ENCODE results near the gene CFAP74.
"Not testable (repeated sequence)": the region's sequence is repeated elsewhere in the genome, so short reads cannot be mapped to it uniquely, and the experiment has no call there.

CFAP74 gene

DNA sequence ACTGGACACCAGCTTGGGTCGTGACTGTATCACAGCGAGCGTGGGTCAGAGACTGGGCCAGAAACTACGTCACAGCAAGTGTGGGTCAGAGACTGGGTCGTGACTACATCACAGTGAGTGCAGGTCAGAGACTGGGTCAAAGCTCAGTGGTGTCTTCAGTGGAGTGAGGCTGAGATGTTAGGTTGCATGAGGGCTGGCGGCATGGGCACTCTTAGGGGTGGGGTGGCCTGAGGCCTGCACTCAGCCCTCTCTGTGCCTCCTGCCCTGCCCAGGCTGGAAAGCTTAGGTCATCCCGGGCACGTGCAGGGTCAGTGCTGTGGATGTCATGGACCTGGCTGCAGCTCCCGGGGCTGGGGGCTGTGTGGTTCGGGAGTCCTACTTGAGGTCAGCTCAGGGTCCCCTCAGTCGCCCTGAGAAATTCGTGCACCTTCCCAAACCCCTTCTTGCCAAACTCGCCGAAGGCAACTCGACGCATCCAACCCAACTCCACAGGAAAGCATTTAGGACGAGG lies 19.0 kb downstream of the CFAP74 start:
- no peak for DNase-seq

DNA sequence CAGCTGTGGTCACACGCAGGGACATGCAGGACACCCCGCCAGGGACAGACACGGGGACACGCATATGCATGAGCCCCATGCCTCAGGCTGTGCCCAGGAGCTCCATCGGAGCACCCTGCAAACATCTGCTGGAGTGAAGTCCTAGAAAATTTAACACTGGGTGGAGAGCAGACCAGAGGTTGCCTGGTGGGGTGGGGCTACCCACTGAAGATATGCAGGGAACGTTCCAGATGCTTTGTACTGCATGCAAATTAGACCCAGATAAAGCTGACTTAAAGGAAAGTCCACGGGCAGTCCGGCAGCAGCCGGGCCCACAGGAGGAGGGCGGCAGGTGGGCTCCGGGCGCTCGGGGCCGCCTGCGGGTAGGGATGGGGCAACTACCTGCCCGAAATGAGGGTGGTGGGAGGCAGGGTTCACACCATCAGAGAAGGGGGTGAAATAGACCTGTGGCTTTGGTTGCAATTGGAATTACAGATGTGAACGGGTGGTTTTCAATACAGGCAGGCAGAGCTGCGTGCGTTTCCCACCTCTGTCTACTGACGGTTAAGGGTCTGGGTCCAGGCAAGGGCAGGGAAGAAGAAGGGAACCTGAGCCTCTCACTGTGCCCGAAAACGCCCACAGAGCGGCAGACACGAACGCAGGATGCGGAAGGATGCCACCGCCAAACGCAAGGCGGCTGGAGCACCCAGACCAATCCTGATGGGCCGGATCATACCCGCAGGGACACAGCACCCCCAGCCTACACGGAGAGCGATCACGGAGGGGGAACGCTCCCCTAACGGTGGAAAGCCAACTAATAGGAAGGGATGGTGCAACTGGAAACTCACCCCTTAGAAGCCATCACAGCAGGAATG lies 21.0 kb downstream of the CFAP74 start:
- DNase-seq = no peak

DNA sequence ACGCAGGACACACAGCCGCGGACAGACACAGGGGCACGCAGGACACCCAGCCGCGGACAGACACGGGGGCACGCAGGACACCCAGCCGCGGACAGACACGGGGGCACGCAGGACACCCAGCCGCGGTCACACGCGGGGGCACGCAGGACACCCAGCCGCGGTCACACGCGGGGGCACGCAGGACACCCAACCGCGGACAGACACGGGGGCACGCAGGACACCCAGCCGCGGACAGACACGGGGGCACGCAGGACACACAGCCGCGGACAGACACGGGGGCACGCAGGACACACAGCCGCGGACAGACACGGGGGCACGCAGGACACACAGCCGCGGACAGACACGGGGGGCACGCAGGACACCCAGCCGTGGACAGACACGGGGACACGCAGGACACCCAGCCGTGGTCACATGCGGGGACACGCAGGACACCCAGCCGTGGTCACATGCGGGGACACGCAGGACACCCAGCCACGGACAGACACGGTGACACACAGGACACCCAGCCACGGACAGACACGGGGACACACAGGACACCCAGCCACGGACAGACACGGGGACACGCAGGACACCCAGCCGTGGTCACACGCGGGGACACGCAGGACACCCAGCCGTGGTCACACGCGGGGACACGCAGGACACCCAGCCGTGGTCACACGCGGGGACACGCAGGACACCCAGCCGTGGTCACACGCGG lies 21.8 kb downstream of the CFAP74 start:
- DNase-seq = not testable (repeated sequence)

DNA sequence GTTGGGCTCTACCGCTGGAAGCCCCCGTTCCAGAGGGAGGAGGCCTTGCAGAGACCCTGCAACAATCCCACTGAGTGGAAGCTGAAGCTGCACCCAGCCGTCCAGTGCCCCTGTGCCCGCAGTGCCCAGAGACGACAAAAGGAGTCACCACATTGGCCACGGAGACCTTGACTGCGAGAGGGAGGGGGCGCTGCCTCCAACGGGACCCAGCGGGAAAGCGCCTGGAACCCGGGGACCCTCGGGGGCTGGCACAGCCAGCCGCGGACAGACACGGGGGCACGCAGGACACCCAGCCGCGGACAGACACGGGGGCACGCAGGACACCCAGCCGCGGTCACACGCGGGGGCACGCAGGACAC lies 22.5 kb downstream of the CFAP74 start:
- DNase-seq = no peak

DNA sequence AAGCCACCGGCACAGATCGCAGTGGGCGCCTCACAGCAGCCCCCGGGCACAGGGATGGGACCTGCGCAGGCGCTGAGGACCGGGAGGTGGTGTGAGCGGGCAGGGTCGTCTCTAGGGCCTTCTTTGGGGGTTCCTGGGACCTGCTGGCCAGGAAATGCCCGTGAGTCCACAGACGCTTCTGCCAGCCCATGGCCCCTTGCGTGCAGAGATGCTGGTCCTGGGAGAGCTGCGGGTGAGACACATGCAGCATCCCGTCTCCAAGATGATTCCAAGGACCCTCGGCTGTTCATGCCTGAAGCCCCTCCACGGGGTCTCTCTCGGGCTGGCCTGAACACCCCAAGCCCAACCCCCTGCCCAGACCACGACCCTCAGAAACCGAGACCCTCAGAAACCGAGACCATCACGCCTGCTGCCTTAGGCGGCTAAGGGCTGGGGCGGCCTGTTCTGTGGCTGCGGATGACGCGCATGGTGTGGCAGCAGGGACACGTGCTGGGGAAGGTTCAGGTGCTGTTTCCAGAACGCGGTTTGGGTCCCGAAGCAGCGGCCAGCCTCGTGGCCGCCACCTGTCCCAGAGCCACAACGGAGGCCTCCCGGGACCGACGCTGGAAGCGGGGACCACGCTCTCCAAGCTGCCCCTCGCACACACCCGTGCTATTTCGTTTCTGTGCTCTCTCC lies 23.0 kb downstream of the CFAP74 start:
- DNase-seq = no peak

DNA sequence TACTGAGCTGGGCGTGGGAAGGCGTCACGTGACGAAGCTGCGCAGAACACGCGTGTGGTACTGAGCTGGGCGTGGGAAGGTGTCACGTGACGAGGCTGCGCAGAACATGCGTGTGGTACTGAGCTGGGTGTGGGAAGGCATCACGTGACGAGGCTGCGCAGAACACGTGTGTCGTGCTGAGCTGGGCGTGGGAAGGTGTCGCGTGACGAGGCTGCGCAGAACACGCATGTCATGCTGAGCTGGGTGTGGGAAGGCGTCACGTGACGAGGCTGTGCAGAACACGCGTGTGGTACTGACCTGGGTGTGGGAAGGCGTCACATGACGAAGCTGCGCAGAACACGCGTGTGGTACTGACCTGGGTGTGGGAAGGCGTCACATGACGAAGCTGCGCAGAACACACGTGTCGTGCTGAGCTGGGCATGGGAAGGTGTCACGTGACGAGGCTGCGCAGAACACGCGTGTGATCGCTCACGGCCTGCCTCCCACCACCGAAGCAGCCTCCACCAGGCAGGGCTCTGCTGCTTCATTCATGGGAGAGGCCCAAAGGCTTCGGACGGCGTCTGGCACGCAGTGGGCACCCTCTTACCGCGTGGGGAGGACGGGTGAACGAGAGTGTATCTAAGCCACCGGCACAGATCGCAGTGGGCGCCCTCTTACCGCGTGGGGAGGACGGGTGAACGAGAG lies 24.0 kb downstream of the CFAP74 start:
- DNase-seq = no peak

DNA sequence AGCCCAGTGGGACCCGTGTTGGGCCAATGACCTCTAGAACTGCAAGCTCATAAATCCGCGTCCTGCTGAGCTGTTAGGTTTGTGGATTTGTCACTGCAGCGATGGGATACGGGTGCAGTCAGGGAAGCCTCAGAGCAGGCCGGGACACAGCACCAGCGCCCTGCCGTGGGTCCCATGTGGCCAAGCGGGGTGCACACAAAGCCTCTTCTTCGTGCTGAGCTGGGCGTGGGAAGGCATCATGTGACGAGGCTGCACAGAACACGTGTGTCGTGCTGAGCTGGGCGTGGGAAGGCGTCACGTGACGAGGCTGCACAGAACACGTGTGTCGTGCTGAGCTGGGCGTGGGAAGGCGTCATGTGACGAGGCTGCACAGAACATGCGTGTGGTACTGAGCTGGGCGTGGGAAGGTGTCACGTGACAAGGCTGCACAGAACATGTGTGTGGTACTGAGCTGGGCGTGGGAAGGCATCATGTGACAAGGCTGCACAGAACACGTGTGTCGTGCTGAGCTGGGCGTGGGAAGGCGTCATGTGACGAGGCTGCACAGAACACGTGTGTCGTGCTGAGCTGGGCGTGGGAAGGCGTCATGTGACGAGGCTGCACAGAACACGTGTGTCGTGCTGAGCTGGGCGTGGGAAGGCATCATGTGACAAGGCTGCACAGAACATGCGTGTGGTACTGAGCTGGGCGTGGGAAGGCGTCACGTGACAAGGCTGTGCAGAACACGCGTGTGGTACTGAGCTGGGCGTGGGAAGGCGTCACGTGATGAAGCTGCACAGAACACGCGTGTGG lies 24.7 kb downstream of the CFAP74 start:
- not testable (repeated sequence) for DNase-seq

DNA sequence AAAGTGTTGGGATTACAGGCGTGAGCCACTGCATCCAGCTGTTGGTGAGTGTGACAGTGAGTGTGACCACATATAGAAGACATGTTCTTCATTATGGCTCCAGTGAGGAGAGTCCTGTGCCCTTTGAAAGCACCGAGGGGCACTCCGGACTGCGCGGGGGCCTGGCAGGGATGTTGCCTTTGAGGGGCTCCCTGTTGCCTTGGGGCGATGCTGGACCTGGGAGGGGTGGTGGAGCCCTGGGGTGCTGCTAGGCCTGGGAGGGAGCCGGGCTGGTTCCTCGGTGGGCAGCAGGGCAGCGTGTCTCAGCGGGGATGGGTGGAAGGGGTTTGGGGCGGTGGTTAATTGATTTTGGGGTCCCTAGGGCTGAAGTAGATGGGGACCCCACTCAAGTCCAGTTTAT lies 25.5 kb downstream of the CFAP74 start:
- DNase-seq = no peak

DNA sequence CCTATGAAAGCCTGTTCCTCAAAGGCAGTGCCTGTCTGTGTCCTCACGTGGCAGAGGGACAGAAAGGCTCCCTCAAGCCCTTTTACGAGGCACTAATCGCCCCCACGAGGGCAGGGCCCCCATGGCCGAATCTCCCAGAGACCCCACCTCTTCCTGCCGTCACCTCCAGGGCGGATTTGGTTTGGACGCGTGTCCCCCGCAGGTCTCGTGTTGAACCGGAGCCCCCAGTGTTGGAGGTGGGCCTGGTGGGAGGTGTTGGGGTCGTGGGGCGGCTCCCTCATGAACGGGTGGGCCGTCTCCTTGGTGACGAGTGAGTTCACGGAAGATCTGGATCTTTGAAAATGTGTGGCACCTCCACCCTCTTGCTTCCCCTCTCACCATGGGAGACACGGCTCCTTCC lies 27.6 kb downstream of the CFAP74 start:
- no peak for DNase-seq

DNA sequence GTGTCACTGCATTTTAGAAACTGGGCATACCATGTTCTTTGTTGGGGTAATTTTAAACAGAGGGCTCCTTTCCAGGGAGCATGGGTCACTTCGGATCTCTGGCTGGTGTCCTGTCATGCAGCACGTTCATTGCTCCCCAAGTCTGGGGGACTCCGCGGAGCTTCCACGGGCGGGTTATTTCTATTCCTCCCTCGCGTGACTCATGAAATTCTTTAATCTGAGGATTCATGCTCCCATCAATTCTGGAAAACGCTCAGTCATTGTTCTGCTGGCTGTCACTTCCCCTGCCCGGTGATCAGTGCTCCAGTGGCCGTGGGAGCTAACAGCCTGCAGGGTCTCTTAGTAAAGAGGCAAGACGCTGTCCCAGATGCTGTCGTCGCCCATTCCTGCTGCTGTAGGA lies 28.1 kb downstream of the CFAP74 start:
- no peak for DNase-seq

DNA sequence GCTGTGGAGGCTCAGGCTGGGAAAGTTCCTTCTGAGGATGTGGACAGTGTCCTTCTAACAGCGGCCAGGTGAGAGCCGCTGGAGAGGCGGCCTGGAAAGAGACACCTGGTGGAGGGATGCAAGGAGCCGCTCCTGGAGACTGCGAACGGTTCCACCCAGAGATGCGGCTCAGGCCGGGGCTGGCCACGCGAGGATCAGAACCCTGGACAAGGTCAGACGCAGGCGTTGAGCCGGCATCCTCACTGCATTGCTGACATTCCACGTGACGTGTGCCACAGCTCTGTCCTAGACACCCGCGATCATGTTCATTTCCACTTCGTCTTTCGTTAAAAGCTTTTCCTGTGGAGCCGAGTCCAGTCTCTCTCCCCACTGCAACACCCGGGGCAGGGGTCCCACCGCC lies 28.8 kb downstream of the CFAP74 start:
- no peak for DNase-seq

DNA sequence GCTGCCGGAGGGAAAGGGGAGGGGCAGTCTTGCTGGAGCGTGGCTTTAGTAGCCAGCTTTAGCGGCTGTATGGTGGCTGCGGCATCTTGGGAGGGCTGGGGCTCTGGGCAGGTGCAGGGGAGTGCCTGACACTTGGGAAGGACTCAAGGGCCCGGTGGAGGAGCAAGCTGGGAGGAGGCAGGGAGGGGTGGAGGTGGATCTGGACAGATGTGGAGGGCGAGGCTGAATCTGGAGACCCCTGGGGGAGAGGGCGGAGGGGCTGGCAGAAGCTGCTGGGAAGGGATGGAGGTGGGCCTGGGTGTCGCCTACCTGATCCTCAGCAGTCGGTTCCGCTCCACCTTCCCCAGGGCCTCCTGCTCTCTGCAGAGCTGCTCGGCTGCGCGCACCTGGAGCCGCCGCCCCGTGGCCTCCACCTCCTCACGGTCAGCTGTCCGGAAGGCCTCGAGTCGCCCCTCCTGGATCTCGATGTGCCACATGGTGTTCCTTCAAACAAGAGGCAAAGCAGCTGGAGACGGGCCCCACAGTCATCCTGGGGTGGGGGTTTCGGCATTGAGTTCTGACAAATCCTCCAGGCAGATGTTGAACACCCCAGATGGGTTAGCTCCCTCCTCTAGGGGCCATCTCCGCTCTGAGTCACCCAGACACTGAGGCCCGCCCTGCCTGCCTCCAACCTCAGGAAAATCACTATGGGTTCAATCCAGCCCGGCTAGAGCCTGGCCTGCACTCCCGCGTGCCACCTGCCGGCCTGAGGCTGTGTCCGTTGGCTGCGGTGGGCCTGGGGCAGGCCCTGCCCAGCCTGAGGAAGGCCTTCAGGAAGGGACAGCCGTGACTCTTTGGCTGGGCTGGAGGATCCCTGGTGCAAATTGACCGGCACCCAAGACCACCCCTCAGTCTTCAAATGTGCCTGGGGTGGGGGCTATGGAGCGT lies 29.6 kb downstream of the CFAP74 start:
- DNase-seq = no peak

DNA sequence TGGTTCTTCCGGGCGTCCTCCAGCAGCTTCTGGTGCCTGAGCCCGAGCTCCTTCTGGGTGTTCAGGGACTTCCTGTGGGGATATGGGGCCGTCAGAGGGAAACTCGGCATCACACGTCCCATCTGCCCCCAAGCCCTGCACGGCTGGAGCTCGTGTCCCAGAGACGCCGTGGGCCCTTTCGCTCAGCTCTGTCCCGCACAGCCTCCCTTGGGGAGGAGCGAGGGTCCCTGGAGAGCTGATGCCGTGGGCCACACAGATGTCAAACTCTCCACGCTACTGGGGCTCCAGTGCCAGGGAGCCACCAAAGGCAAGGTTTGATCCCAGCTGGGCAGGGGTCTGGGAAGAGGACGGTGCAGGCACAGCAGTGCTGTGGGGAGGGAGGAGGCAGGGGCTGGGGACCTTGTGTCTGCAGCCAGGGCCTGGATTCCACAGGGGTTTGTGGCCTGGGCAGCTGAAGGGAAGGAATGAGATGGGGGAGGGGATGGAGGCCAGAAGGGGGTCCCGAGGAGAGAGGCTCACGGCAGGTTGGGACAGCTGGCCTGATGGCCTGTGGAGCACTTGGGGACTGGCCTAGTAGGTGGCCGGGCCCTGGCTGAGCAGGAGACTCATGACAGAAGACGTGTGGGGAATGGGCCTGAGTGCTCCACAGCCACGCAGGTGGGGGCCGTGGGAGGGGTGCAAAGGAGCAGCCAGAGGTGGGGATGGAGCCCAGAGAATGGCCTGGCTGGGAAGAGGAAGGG lies 30.4 kb downstream of the CFAP74 start:
- no peak for DNase-seq

DNA sequence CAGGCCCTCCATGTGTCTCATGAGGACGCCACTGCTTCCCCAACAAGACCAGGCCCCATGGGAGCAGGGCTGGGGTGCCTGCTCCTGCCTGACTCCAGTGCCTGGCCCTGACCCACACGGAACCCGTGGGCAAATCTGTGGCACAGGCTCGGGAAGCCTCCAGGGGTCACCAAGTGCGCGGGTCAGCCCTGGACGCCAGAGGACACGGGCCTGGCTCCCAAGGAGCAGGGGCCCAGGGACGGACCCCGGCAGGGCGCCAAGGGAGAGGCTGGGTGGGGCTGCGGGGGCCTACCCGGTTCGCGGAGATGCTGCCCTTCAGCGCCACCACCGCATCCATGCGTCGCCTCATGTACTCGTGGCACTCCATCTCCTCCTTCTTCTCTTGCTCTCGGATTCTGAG lies 31.9 kb downstream of the CFAP74 start:
- DNase-seq = no peak

DNA sequence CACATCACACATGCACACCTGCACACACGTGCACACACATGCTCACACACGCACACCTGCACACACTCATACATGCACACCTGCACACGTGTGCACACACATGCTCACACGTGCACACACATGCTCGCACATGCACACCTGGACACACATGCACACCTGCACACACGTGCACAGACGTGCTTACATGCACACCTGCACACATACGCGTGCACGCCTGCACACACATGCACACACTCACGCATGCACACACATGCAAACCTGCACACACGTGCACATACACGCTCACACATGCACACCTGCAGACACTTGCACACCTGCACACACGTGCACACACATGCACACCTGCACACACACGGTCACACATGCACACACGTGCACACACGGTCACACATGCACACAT lies 32.6 kb downstream of the CFAP74 start:
- no peak for DNase-seq

DNA sequence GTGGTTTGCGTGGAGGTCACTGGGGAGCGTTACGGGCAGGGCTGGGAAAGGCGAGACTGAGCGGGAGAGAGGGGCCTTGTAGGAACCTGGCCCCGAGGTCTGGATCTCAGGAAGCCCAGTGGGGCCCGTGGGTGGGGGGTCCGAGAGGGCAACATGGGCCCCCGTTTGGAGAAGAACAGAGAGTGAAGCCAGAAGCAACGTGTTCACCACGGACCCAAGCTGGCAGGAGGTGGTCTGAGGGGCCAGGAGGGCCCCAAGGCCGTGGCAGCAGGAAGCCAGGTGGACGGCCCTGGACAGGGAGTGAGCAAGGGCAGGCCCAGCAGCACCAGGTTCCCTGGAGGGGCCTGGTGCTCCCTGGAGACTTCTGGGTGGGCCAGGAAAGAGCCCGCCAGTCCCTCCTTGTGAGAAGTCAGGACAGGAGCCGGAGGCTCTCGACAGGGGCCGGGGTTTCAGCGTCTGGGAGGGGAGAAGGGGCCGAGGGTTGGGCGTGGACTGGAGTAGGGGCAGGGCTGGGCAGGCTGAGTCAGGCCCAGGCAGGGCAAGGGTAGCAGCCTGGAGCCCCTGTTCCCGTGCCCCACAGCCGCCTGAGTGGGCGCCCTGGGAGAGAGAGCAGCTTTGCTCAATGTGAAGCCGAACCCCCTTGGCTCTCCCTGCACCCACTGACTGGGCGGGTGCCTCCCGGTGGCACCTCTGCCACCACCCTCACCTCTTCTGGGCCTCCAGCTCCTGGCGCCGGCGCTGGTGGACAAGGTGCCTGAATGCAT lies 33.5 kb downstream of the CFAP74 start:
- DNase-seq = no peak

DNA sequence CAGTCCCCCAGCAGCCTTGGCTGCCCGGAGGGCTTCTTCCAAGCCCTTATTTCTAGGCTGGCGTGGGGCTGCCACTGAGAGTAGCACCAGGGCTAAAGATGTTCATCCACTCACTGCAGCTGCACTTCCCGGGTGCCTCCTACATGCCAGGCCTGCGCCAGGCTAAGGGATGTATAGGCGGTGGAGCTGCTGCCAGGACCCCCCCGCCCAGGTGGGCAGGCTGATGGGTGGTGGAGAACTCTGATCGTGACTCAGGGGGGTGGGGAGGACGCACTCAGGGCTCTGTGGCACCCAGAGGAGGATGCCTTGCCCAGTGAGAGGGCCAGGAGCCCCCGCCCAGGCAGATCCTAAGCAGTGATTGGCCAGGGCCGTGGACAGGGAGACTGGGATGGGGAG lies 34.1 kb downstream of the CFAP74 start:
- DNase-seq = no peak

DNA sequence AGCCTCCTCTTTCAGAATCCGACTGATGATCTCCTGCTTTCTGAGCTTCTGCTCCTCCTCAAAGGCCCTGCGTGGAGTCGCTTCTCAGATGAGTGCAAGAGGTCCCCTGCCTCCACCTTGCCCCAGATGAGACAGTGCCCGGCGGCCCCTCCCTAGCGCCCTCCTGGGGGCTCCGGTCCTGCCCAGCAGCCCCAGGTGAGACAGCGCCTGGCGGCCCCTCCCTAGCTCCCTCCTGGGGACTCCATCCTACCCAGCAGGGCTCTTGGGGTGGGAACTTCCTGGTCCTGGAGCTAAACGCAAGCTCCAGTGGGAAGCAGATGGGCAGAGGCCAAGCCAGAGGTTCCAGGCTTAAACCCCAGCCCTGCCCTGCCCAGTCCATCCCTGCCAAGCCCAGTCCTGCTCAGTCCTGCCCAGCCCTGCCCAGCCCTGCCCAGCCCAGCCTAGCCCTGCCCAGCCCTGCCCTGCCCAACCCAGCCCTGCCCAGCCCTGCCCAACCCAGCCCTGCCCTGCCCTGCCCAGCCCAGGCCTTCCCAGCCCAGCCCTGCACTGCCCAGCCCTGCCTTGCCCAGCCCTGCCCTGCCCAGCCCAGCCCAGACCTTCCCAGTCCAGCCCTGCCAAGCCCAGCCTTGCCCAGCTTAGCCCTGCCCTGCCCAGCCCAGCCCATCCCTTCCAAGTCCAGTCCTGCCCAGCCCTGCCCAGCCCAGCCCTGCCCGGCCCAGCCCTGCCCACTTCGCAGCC lies 34.6 kb downstream of the CFAP74 start:
- DNase-seq = no peak

DNA sequence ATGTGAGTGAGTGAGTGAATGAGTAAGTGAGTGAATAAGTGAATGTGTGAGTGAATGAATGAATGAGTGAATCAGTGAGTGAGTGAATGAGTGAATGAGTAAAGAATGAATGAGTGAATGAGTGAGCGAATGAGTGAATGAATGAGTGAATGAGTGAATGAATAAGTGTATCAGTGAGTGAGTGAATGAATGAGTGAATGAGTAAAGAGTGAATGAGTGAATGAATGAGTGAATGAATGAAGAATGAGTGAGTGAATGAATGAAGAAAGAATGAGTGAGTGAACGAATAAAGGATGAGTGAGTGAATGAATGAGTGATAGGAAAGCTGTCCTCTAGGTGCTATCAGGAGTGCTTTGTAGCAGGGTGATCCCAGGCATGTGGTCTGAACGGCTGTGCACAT lies 35.7 kb downstream of the CFAP74 start:
- no peak for DNase-seq
